Activated T-cell treated with anti-CD3 and anti-CD28 coated beads for 48 hours (primary cell): Measurements from ENCODE around the gene FADD.
A peak's percentile ranks its signal among the peaks of the same experiment; 100 is the strongest.

Experiments used
- DNase-seq: peaks from one replicate; pipeline ENCODE4 v3.0.0-alpha.2; 2020; ENCODE audit warnings: low read depth

Gene FADD

DNA sequence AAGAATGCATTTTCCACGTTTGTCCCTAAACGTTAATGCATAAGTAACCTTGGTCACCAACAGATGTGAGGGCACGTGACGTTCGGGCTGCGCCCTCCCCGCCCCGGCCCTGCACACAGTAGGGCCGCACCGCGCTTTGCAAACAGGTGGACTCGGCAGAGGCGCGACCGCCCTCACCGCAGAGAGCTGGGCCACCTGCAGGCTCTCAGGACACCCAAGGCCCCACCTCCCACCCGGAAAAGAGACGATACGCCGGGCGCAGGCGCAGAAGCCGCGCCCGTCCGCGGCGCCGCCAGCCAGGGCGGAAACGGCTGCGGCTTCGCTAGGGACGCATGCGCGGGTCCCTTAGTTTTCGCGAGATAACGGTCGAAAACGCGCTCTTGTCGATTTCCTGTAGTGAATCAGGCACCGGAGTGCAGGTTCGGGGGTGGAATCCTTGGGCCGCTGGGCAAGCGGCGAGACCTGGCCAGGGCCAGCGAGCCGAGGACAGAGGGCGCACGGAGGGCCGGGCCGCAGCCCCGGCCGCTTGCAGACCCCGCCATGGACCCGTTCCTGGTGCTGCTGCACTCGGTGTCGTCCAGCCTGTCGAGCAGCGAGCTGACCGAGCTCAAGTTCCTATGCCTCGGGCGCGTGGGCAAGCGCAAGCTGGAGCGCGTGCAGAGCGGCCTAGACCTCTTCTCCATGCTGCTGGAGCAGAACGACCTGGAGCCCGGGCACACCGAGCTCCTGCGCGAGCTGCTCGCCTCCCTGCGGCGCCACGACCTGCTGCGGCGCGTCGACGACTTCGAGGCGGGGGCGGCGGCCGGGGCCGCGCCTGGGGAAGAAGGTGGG lies at the start of gene FADD:
Gene FADD, plus strand, starts transcription at position 377 of the 831 bp plus-strand sequence. Its CDS starts 164 bp downstream, at position 541.
- peak; percentile 86 for DNase-seq

- no peak for DNase-seq
Observed at GRCh38 chr11:70155386-70155785, 47.7 kb upstream of the FADD start.

GRCh38 chr11:70156291-70157037 lies 46.6 kb upstream of the FADD start:
- DNase-seq: no peak

- DNase-seq: no peak
Observed at GRCh38 chr11:70158201-70158600, 44.9 kb upstream of the FADD start.

DNA sequence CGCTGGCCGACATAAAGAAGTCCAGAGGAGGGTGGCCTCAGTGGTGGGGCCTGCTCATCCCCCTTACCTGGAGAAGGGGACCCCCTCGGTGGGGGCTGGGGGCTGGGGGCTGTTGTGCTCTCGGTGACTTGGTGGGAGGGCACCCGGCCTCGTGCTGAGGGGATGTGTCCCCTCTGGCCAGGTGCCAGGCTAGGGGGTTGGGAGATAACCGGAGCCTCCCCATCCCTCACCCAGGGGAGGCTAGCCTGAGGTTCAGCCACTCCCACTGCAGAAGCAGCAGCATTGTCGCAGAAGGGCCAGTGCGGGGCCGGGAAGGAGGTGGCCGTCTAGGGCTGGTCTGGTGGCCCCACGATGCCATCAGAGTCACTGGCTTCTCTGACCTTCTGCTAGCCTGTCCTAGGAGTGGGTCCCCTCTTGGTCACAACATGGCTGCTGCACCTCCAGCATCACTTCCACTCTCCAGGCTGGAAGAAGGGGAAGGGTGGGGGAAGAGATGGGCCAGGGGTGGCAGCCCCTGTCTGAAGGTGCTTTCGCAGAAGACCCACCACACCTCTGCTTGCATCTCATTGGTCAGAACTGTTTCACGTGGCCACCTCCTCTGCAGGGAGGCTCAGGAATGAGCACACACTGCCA lies 44.2 kb upstream of the FADD start:
- no peak for DNase-seq

DNA sequence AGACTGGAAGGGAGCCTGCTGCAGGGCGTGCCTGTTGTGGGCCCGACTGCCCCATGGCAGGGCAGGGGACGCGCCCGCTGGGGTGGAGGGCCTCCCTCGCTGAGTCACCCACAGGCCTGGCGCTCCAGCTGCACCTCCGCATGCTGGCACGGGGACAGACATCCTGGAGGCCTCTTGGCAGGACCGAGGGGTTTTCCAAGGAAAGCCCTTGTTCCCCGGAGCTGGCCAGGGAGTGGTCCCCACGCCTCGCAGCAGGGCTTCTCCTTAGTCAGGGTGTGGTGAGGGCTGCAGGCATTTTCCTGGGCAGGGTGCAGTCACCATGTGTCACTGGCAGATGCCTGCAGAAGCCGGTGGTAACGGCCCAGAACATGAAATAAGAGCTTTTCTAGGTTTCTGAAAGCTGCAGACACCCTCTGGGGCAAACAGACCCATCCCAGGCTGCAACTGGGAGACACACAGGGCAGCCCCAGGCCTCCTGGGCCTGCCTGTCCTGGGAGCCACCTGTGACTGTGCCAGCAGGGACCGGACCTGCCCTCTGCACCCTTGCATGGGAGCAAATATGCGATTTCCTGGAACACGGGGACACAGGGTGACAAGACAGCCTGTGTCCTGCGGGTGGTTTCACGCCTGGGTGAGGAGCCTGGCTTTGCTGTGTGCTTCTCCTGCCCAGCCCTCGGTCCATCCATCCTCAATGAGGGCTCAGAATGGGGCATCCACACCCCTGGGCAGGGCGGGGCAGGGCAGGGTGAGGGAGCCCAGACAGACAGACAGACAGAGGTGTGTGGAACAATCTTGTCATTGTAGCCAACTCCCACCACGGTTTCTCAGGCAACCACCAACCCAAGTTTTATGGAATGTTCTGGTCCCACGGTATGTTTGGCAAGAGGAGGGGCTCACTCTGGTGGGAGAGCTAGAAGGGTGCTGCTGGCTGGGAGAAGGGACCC lies 43.2 kb upstream of the FADD start:
- no peak for DNase-seq

- no peak for DNase-seq
Observed at GRCh38 chr11:70161043-70161625, 42.0 kb upstream of the FADD start.

DNA sequence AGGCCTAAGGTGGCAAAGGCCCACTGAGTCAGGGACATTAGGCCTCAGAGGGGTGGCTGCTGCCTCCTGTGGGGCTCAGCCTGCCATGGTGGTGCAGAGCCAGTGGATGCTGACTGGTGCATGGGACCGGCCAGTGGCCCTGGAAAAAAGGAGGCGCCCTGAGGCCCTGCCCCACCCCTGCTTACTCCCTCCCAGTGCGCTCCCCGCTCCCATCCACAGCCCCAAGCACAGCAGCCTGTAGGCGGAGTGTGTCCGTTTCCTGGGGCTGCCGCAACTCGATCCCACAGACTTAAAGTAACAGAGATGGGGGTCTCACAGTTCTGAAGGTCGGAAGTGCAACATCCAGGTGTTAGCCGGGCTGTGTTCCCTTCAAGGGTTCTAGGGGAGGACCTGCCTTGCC lies 38.4 kb upstream of the FADD start:
- DNase-seq: no peak

GRCh38 chr11:70167120-70167519 lies 36.0 kb upstream of the FADD start:
- no peak for DNase-seq

DNA sequence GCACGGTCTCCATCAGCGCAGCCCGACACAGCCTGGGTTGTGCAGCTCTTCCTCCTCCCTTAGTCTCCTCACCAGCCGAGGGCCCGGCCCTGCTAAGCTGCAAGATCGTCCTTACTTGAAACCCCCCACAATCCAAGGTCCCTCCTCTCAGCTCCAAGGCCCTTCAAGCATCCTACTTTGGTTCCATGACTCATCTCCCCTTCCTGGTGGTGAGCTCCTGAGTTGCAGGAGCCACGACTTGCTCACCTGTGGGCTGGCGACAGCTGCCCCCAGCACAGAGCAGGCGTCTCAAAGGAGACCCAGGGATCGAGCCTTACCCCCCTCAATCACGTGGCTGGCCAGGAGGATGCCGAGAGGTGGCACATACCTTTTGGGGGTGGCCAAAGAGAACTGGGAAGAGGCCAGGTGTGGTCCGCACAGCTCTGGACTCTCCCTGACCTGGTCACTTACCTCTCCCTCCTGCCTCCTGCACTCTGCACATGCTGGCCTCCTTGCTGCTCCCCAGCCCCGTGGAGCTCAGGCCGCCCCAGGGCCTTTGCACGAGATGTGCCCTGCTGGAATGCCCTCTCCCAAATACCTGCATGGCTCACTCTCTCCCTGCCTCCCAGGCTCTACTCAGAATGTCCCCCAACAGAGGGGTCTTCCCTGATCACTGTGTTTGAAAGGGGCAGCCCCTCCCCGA lies 35.2 kb upstream of the FADD start:
- no peak for DNase-seq

DNA sequence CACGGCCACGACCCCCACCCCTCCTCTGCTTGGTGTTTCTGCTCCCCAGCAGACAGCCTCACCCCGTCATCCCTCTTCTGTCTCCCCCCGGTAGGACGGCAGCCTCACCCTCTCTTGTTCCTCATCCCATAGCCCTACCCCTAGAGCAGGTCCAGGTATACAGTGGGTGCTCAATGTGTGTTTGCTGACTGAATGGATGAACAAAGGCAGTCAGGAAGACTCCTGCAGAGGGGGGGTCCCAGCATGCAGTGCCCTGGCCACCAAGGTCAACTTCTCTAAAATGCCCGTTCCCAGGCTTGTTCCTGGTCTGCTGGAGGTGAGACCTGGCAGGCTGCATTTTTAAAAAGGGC lies 34.7 kb upstream of the FADD start:
- no peak for DNase-seq

GRCh38 chr11:70169127-70169526 lies 34.0 kb upstream of the FADD start:
- no peak for DNase-seq

GRCh38 chr11:70169632-70170031 lies 33.5 kb upstream of the FADD start:
- no peak for DNase-seq

GRCh38 chr11:70170596-70171210 lies 32.4 kb upstream of the FADD start:
- no peak for DNase-seq

DNA sequence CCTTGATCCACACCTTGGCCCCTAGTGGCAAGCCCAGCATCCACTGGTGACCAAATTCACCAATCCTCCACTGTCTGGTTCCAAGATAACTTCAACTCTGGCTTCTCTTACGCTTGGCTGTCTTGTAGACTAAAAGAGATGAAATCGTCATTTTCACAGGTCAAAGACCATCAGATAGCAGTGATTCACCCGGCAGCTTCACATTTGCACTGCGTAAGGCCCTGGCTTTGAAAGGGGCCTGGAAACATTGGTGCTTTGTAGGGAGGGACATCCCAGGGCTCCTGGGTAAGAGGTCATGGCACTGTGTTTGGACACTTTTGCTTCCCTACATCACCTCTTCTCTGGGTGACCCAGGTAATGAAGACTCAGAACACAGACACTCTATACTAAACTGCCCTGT lies 30.1 kb upstream of the FADD start:
- no peak for DNase-seq

DNA sequence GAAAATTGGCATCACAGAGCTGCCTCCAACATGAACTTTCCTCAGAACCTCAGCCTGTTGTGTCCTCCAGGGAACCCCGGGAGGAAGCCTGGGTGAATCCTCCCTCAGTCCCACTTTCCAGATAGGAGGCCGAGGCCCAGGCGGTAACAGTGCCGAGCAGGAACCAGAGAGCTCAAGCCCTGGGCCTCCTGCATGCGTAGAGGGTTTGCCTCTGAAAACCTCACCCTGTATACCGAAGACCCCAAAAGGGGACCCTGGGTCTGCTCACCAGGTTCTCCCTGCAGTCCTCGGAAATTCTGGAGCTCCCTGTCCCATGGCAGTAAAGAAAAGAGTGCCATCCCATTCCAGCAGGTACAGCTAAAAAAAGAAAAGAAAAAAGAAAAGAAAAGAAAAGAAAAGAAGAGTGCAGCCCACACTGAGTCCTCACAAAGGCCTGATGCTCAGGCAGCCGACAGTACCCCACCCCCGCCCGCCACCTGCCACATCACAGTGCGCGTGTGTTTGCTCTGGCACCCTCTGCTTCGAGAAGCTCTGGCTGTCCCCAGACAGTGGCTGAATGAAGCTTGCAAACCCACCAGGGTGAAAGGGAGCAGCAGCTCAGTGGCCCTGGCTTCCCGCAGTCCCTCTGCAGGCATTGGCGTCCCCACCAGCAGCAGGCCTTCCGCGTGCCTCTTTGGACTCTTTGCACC lies 28.4 kb upstream of the FADD start:
- DNase-seq: no peak

GRCh38 chr11:70175236-70175698 lies 27.8 kb upstream of the FADD start:
- DNase-seq: no peak

DNA sequence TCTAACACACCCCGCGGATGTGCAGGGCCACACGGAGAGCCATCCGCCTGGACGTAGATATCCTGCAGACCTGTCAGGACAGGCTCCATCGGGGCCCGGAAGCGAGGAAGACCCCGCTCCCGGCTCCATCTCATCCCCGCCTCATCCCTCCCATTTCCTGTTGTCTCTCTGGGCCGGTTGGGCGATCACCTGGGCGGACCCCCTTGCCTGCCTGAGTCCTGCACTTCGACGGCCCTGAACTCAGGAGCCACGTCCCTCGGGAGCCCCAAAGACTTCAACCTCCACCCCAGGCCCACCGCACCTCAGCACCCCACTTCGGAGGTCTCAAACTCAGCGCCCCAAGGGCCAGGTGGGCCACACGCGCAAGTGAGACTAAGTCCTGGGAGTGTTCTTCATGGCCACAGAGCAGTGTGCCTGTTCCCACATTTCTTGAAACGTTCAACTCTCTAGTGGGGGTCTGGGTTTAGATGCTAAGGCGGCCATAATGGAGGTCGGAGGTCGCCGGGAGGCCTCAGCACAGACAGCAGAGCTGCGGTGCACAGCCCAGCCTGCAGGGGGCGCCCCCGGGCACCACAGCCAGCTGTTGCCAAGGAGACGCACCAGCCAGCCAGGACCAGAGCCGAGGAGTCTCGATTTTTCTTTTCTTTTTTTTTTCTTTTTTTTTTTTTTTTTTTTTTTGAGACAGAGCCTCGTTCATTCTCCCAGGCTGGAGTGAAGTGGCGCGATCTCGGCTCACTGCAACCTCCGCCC lies 26.0 kb upstream of the FADD start:
- peak; percentile 66 for DNase-seq

GRCh38 chr11:70180906-70181305 lies 22.2 kb upstream of the FADD start:
- no peak for DNase-seq
